Karpas-422 (cell line): ENCODE measurements around the gene GMNN. TPM values are rescaled to one million over a fixed set of nuclear protein-coding genes. Genes with fewer than 3 reads are reported as not detected.
"Not testable (repeated sequence)": the region's sequence is repeated elsewhere in the genome, so short reads cannot be mapped to it uniquely, and the experiment has no call there.

ENCODE experiments used
- DNase-seq: peaks from one replicate; pipeline ENCODE4 v3.0.0-alpha.2; 2015
- H2AFZ ChIP-seq: fragments of 200-600 bp; sonication (generic); 2 replicates; pipeline ENCODE4 v1.6.1; 2014; ENCODE audit warnings: antibody characterized with exemption, low read length, mixed read lengths
- H3K27ac ChIP-seq: fragments of 200-600 bp; sonication (generic); 2 replicates; pipeline ENCODE4 v1.5.1; 2014; ENCODE audit warnings: mild to moderate bottlenecking, low read length, moderate library complexity
- H3K27me3 ChIP-seq: fragments of 200-600 bp; sonication (generic); 2 replicates; pipeline ENCODE4 v1.6.1; 2014; ENCODE audit warnings: low read length, mixed read lengths
- H3K36me3 ChIP-seq: fragments of 200-600 bp; sonication (generic); 2 replicates; pipeline ENCODE4 v1.6.1; 2014; ENCODE audit warnings: low read length, mixed read lengths; ENCODE audit not compliant: insufficient read depth
- H3K4me1 ChIP-seq: fragments of 200-600 bp; sonication (generic); 2 replicates; pipeline ENCODE4 v1.6.1; 2014; ENCODE audit warnings: mild to moderate bottlenecking, low read length, mixed read lengths
- H3K4me2 ChIP-seq: fragments of 200-600 bp; sonication (generic); 2 replicates; pipeline ENCODE4 v1.6.1; 2014; ENCODE audit warnings: low read length, low read depth, mild to moderate bottlenecking; ENCODE audit not compliant: poor library complexity, severe bottlenecking
- H3K4me3 ChIP-seq: fragments of 200-600 bp; sonication (generic); 2 replicates; pipeline ENCODE4 v1.5.1; 2014; ENCODE audit warnings: mild to moderate bottlenecking, antibody characterized with exemption, low read length, mixed read lengths
- H3K79me2 ChIP-seq: fragments of 200-600 bp; sonication (generic); 2 replicates; pipeline ENCODE4 v1.6.1; 2014; ENCODE audit warnings: mild to moderate bottlenecking, low read length, mixed read lengths
- H3K9ac ChIP-seq: fragments of 200-600 bp; sonication (generic); 2 replicates; pipeline ENCODE4 v1.6.0; 2014; ENCODE audit warnings: low read length
- H3K9me2 ChIP-seq: fragments of 200-600 bp; sonication (generic), shearing (Covaris generic); replicated peaks from 2 replicates; pipeline ENCODE4 v1.6.0; 2014; ENCODE audit warnings: mild to moderate bottlenecking, low read length, moderate library complexity; ENCODE audit not compliant: insufficient read depth
- H3K9me3 ChIP-seq: fragments of 300-700, 200-600 bp; sonication (generic); 2 replicates; pipeline ENCODE4 v1.6.1; 2014; ENCODE audit warnings: low read length, mixed read lengths
- H4K20me1 ChIP-seq: fragments of 200-600 bp; sonication (generic); 2 replicates; pipeline ENCODE4 v1.6.1; 2014; ENCODE audit warnings: mild to moderate bottlenecking, antibody characterized with exemption, low read length, low read depth; ENCODE audit not compliant: insufficient read depth
- total RNA-seq: library from RNA; depleted of rRNA; stranded (reverse); fragments of >200 nt; shearing (Covaris generic); gene quantifications from 2 replicates; pipeline ENCODE4 v1.2.3, GENCODE V29; 2014; ENCODE audit warnings: low replicate concordance; rRNA removed

GMNN gene
- 23.3 and 29.6 TPM in 2 replicates for total RNA-seq

GRCh38 chr6:24774696-24775519 is at the start of gene GMNN:
TSS of gene GMNN (plus strand) at chr6:24774937. CDS start at chr6:24777247, 2,310 bp downstream.
- peak within 1 kb of the TSS; percentile 92 for H3K27ac ChIP-seq
- H3K4me3 ChIP-seq = peak within 1 kb of the TSS; percentile 94
- peaks cover 50% of the 10 kb centered on the region for H3K79me2 ChIP-seq
- peak; percentile 99 for DNase-seq
- peaks cover 26% of the 10 kb centered on the region; the same call in 1 of the 2 replicates for H3K36me3 ChIP-seq
- no peaks in the 10 kb centered on the region for H3K9me2 ChIP-seq
- peak within 1 kb of the TSS; percentile 54; the same call in 1 of the 2 replicates for H2AFZ ChIP-seq
- peaks cover 9% of the 10 kb centered on the region; the same call in 1 of the 2 replicates for H4K20me1 ChIP-seq
- peaks cover 37% of the 10 kb centered on the region for H3K4me1 ChIP-seq
- H3K4me2 ChIP-seq = peak within 1 kb of the TSS; percentile 83
- no peaks in the 10 kb centered on the region for H3K9me3 ChIP-seq
- H3K27me3 ChIP-seq = no peaks in the 10 kb centered on the region
- peak within 1 kb of the TSS; percentile 99 for H3K9ac ChIP-seq

GRCh38 chr6:24730653-24731052 is 44.1 kb upstream of the GMNN start:
- H3K9me2 ChIP-seq, H3K9ac ChIP-seq, H3K27me3 ChIP-seq: not testable (repeated sequence)

GRCh38 chr6:24731456-24732134 is 43.1 kb upstream of the GMNN start:
- H3K36me3 ChIP-seq, H3K9me2 ChIP-seq, H3K79me2 ChIP-seq, DNase-seq, H3K4me2 ChIP-seq, H4K20me1 ChIP-seq, H2AFZ ChIP-seq, H3K4me3 ChIP-seq, H3K27me3 ChIP-seq, H3K27ac ChIP-seq, H3K4me1 ChIP-seq, H3K9ac ChIP-seq: not testable (repeated sequence)
- peaks cover 13% of the 10 kb centered on the region; the same call in 1 of the 2 replicates for H3K9me3 ChIP-seq

More at GRCh38 chr6:24730653-24731052, 44.1 kb upstream of the GMNN start:
- not testable (repeated sequence) for DNase-seq, H3K4me1 ChIP-seq, H4K20me1 ChIP-seq, H3K4me2 ChIP-seq, H3K4me3 ChIP-seq, H3K36me3 ChIP-seq, H2AFZ ChIP-seq, H3K27ac ChIP-seq, H3K79me2 ChIP-seq
- H3K9me3 ChIP-seq = peaks cover 13% of the 10 kb centered on the region; the same call in 1 of the 2 replicates

- H3K27me3 ChIP-seq = no peaks in the 10 kb centered on the region
- no peak overlapping the region for H3K9ac ChIP-seq
- H3K36me3 ChIP-seq = no peaks in the 10 kb centered on the region
Measured at GRCh38 chr6:24734166-24734565, 40.6 kb upstream of the GMNN start.

GRCh38 chr6:24734710-24735109 is 40.0 kb upstream of the GMNN start:
- H3K4me2 ChIP-seq, DNase-seq, H3K27me3 ChIP-seq, H3K9me2 ChIP-seq, H3K4me3 ChIP-seq, H3K27ac ChIP-seq, H3K4me1 ChIP-seq, H2AFZ ChIP-seq, H4K20me1 ChIP-seq, H3K36me3 ChIP-seq, H3K9ac ChIP-seq, H3K79me2 ChIP-seq: not testable (repeated sequence)
- H3K9me3 ChIP-seq = peaks cover 13% of the 10 kb centered on the region; the same call in 1 of the 2 replicates

More at GRCh38 chr6:24734166-24734565, 40.6 kb upstream of the GMNN start:
- no peak overlapping the region for H3K4me3 ChIP-seq
- no peaks in the 10 kb centered on the region for H3K4me1 ChIP-seq
- H3K79me2 ChIP-seq = no peaks in the 10 kb centered on the region
- H3K9me3 ChIP-seq = peaks cover 13% of the 10 kb centered on the region; the same call in 1 of the 2 replicates
- no peaks in the 10 kb centered on the region for H3K9me2 ChIP-seq
- no peaks in the 10 kb centered on the region for H4K20me1 ChIP-seq
- no peak overlapping the region for H3K4me2 ChIP-seq
- no peak overlapping the region for H2AFZ ChIP-seq
- H3K27ac ChIP-seq = no peak overlapping the region
- no peak for DNase-seq

- no peak overlapping the region for H2AFZ ChIP-seq
- no peaks in the 10 kb centered on the region for H3K9me3 ChIP-seq
- H3K9me2 ChIP-seq = no peaks in the 10 kb centered on the region
- peak; percentile 20 for DNase-seq
- no peak overlapping the region for H3K4me2 ChIP-seq
- H3K36me3 ChIP-seq = no peaks in the 10 kb centered on the region
- H3K4me1 ChIP-seq = peaks cover 4% of the 10 kb centered on the region
- H4K20me1 ChIP-seq = no peaks in the 10 kb centered on the region
- H3K4me3 ChIP-seq = no peak overlapping the region
- no peaks in the 10 kb centered on the region for H3K27me3 ChIP-seq
- no peaks in the 10 kb centered on the region for H3K79me2 ChIP-seq
- no peak overlapping the region for H3K27ac ChIP-seq
- no peak overlapping the region for H3K9ac ChIP-seq
Measured at GRCh38 chr6:24738741-24739140, 36.0 kb upstream of the GMNN start.

- no peak for DNase-seq
- Histone ChIP-seq H3K9me3 (no peaks in the 10 kb centered on the region), H3K9ac (no peak overlapping the region), H3K36me3 (no peaks in the 10 kb centered on the region), H3K4me3 (no peak overlapping the region), H3K4me2 (no peak overlapping the region), H2AFZ (no peak overlapping the region), H3K9me2 (no peaks in the 10 kb centered on the region), H3K4me1 (peaks cover 8% of the 10 kb centered on the region), H3K79me2 (no peaks in the 10 kb centered on the region), H4K20me1 (no peaks in the 10 kb centered on the region), H3K27me3 (no peaks in the 10 kb centered on the region), H3K27ac (no peak overlapping the region)
Measured at GRCh38 chr6:24740861-24741260, 33.9 kb upstream of the GMNN start.

- Histone ChIP-seq H3K36me3 (no peaks in the 10 kb centered on the region), H2AFZ (no peak overlapping the region), H3K9me2 (no peaks in the 10 kb centered on the region), H3K27ac (no peak overlapping the region), H3K9me3 (no peaks in the 10 kb centered on the region), H3K4me1 (peaks cover 8% of the 10 kb centered on the region), H3K4me3 (no peak overlapping the region), H3K27me3 (no peaks in the 10 kb centered on the region), H3K79me2 (no peaks in the 10 kb centered on the region), H4K20me1 (no peaks in the 10 kb centered on the region), H3K9ac (no peak overlapping the region), H3K4me2 (no peak overlapping the region)
- DNase-seq = no peak
Measured at GRCh38 chr6:24742216-24742738, 32.5 kb upstream of the GMNN start.
